ENCODE data around the gene NHLRC1.

The NHLRC1 gene
- long read RNA-seq, result 0 reads

DNA sequence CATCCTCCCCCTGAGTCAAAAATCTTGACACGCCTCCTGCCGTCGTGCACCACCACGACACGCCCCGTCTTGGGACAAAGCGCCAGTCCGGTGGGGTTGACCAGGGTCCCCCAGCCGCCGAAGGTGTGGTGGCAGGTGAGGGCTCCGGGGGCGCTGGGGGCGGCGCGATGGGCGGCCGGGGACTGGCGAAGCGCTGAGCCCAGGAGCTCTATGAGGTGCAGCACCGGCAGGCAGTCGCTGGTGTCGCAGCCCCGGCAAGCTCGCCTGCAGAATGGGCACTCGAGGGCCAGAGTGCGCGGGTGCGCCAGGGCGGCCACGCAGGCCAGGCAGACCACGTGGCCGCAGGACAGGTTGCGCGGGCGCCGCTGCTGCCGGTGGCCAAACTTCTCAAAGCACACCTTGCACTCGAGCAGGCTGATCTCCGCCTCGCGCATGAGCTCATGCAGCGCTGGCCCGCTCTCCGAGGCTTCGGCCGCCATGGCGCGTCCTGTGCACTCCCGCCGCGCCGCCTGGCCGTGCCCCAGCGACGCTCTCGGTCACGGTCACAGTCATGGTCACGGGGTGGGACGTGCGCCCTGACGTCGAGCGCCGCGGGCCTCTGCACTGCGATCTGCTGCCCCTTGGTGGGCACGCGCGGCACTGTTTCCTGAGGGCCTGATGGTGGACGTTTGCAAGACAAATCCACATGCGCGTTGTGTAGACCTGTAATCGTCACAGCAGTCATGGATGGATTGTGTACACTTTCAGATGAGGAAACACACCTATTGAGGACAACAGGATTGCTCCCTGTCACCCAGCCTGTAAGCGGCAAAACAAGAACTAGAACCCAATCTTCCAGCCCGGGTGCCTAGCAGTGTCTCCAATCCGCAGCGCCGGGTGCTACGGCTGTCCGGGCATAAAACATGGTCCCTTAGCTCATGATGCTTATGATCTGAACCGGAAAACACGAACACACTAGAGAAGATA is at the start of gene NHLRC1:
Gene NHLRC1, minus strand, starts transcription at position 550 of the 966 bp plus-strand sequence. Its CDS starts 71 bp downstream, at position 479.
- DNase-seq (ENCODE audit: low read depth in 1 of 2, low spot score in 1 of 2), result peak; percentile 43 to 78
- Histone ChIP-seq H3K27ac (replicated peaks) (no peak within 1 kb of the TSS), H3K4me3 (replicated peaks; ENCODE audit: insufficient read depth, low read length) (peak within 1 kb of the TSS; percentile 24)

DNA sequence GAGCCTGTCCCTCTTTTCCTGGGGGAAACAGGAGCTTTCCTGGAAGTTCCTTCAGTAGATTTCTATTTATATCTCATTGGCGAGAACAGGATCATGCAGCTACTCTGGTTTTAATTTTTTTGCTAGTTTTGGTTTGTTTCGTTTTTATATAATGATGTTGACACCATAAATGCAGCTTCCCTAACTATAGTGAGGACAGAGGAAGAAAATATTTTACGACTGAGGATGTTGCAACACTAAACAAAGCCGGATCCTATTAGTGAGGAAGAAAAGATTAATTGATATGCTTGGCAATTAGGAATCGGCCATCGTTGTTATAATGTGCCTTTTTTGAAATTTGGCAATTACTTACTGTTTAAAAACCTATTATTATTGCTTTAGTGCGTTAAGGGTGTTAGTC is 49.4 kb upstream of the NHLRC1 start:
- TF ChIP-seq GABPA (IDR thresholded peaks at IDR 0.05; ENCODE audit: low read depth) (no peak), SPI1 (IDR thresholded peaks at IDR 0.05; ENCODE audit: borderline replicate concordance, low read depth) (no peak), POLR2AphosphoS5 (IDR thresholded peaks at IDR 0.05; ENCODE audit: low read depth) (no peak)
- TF ChIP-seq, protein P1, sequence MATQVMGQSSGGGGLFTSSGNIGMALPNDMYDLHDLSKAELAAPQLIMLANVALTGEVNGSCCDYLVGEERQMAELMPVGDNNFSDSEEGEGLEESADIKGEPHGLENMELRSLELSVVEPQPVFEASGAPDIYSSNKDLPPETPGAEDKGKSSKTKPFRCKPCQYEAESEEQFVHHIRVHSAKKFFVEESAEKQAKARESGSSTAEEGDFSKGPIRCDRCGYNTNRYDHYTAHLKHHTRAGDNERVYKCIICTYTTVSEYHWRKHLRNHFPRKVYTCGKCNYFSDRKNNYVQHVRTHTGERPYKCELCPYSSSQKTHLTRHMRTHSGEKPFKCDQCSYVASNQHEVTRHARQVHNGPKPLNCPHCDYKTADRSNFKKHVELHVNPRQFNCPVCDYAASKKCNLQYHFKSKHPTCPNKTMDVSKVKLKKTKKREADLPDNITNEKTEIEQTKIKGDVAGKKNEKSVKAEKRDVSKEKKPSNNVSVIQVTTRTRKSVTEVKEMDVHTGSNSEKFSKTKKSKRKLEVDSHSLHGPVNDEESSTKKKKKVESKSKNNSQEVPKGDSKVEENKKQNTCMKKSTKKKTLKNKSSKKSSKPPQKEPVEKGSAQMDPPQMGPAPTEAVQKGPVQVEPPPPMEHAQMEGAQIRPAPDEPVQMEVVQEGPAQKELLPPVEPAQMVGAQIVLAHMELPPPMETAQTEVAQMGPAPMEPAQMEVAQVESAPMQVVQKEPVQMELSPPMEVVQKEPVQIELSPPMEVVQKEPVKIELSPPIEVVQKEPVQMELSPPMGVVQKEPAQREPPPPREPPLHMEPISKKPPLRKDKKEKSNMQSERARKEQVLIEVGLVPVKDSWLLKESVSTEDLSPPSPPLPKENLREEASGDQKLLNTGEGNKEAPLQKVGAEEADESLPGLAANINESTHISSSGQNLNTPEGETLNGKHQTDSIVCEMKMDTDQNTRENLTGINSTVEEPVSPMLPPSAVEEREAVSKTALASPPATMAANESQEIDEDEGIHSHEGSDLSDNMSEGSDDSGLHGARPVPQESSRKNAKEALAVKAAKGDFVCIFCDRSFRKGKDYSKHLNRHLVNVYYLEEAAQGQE (IDR thresholded peaks at IDR 0.05; ENCODE audit: insufficient replicate concordance, low read depth), result no peak
- TF ChIP-seq, protein P2, sequence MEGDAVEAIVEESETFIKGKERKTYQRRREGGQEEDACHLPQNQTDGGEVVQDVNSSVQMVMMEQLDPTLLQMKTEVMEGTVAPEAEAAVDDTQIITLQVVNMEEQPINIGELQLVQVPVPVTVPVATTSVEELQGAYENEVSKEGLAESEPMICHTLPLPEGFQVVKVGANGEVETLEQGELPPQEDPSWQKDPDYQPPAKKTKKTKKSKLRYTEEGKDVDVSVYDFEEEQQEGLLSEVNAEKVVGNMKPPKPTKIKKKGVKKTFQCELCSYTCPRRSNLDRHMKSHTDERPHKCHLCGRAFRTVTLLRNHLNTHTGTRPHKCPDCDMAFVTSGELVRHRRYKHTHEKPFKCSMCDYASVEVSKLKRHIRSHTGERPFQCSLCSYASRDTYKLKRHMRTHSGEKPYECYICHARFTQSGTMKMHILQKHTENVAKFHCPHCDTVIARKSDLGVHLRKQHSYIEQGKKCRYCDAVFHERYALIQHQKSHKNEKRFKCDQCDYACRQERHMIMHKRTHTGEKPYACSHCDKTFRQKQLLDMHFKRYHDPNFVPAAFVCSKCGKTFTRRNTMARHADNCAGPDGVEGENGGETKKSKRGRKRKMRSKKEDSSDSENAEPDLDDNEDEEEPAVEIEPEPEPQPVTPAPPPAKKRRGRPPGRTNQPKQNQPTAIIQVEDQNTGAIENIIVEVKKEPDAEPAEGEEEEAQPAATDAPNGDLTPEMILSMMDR (IDR thresholded peaks at IDR 0.05; ENCODE audit: insufficient read depth, low read length), result no peak
- DNase-seq (ENCODE audit: low read depth in 1 of 2, low spot score in 1 of 2), result peak in 1 of 2 experiments; percentile 32
- Histone ChIP-seq H3K27me3 (ENCODE audit: insufficient read depth, poor library complexity, severe bottlenecking) (no peaks in the 10 kb centered on the region), H3K27ac (replicated peaks) (no peak overlapping the region), H3K4me3 (replicated peaks; ENCODE audit: insufficient read depth, low read length) (no peak overlapping the region)

More for the DNA sequence above, at the start of gene NHLRC1:
- no peak for TF ChIP-seq GABPA (IDR thresholded peaks at IDR 0.05; ENCODE audit: low read depth)
- TF ChIP-seq, protein P1 (IDR thresholded peaks at IDR 0.05; ENCODE audit: insufficient replicate concordance, low read depth), result no peak
- TF ChIP-seq POLR2AphosphoS5 (IDR thresholded peaks at IDR 0.05; ENCODE audit: low read depth), result 0 out of 2 replicates have a peak, but pooled peaks have one; percentile 38
- TF ChIP-seq, protein P2 (IDR thresholded peaks at IDR 0.05; ENCODE audit: insufficient read depth, low read length), result peak; percentile 46
- no peaks in the 10 kb centered on the region for H3K27me3 ChIP-seq (ENCODE audit: insufficient read depth, poor library complexity, severe bottlenecking)

DNA sequence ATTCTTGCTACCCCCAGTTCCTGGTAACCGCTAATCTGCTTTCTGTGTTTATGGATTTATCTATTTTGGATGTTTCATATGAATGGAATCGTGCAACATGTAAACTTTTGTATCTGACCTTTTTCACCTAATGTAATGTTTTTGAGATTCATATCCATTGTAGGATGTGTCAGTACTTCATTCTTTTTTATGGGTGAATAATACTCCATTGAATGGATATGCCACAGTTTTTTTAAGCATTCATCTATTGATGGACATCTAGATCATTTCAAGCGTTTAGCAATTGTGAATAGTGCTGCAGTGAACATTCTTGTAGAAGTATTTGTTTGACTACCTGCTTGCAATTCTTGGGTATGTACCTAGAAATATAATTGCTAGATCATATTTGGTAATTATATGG is 45.8 kb upstream of the NHLRC1 start:
- DNase-seq (ENCODE audit: low read depth in 1 of 2, low spot score in 1 of 2), result no peak
- no peak overlapping the region for H3K4me3 ChIP-seq (replicated peaks; ENCODE audit: insufficient read depth, low read length)
- TF ChIP-seq GABPA (IDR thresholded peaks at IDR 0.05; ENCODE audit: low read depth) (no peak), POLR2AphosphoS5 (IDR thresholded peaks at IDR 0.05; ENCODE audit: low read depth) (no peak), SPI1 (IDR thresholded peaks at IDR 0.05; ENCODE audit: borderline replicate concordance, low read depth) (no peak)
- TF ChIP-seq, protein P2 (IDR thresholded peaks at IDR 0.05; ENCODE audit: insufficient read depth, low read length), result no peak
- TF ChIP-seq, protein P1 (IDR thresholded peaks at IDR 0.05; ENCODE audit: insufficient replicate concordance, low read depth), result no peak
- no peaks in the 10 kb centered on the region for H3K27me3 ChIP-seq (ENCODE audit: insufficient read depth, poor library complexity, severe bottlenecking)
- no peak overlapping the region for H3K27ac ChIP-seq (replicated peaks)

Measured in HL-60 (cell line).